Left lung (tissue), 10 donors: ENCODE data around the gene UGT1A9. TPM values are rescaled to one million over a fixed set of nuclear protein-coding genes. Genes with fewer than 3 reads are reported as not detected.

Source experiments
- ATAC-seq: fragments of 200-7000 bp; cut with Tn5 transposase; one replicate; pipeline ENCODE4 v1.9.1; 2020; ENCODE audit warnings: moderate library complexity
- DNase-seq, 4 donors: peaks; one replicate each; pipeline ENCODE4 v3.0.0-alpha.2; 2013 to 2020
- H3K27ac ChIP-seq, 2 donors: fragments of 200-600 bp; sonication (generic) in 1 of 2; one replicate each; pipeline versions ENCODE4 v1.5.0 to v1.8.0; 2020 to 2021
- H3K27me3 ChIP-seq, 2 donors: fragments of 200-600 bp; sonication (generic) in 1 of 2; one replicate each; pipeline versions ENCODE4 v1.5.0 to v1.8.0; 2020 to 2021
- H3K36me3 ChIP-seq, 2 donors: fragments of 200-600 bp; sonication (generic) in 1 of 2; one replicate each; pipeline versions ENCODE4 v1.5.0 to v1.8.0; 2020 to 2021
- H3K4me1 ChIP-seq, 2 donors: fragments of 200-600 bp; one replicate each; pipeline ENCODE4 v1.8.0; 2021
- H3K4me3 ChIP-seq, 2 donors: fragments of 200-600 bp; sonication (generic) in 1 of 2; one replicate each; pipeline versions ENCODE4 v1.5.0 to v1.8.0; 2020 to 2021; ENCODE audit warnings: mild to moderate bottlenecking in 1 of 2
- H3K9me3 ChIP-seq, 2 donors: fragments of 200-600 bp; sonication (generic) in 1 of 2; one replicate each; pipeline versions ENCODE4 v1.5.0 to v1.8.0; 2020 to 2021
- intact Hi-C, 2 donors: fragments of 100-400 bp; cut with DNase I; formaldehyde crosslinking; loops; one replicate each; pipeline versions ENCODE4 v1.11.2 to v1.14.2; 2022
- polyA plus RNA-seq, 6 donors: library from polyadenylated mRNA; unstranded; fragments of 120-200 nt; gene quantifications; one replicate each; pipeline ENCODE4 v1.2.1, GENCODE V29; 2013; ENCODE audit not compliant: insufficient read length in 6 of 6
- total RNA-seq, 2 donors: library from RNA; stranded (reverse); fragmentation: NEBNext Ultra II Directional; extraction: Animal tissue kit (Norgen Biotek cat#: 25700); gene quantifications; one replicate each; pipeline ENCODE4 v1.2.1, GENCODE V29; 2021
- TF ChIP-seq, protein P1 (sequence below), 2 donors: fragments of 200-600 bp; sonication (generic) in 1 of 2; IDR thresholded peaks; one replicate each; pipeline versions ENCODE4 v1.5.0 to v1.8.0; 2021; ENCODE audit warnings: antibody characterized with exemption in 2 of 2
- donor health status: DM: no; HTN: yes; CAD: no.
- donor health status: DM: no; HTN: no; CAD: no.

UGT1A9 gene
- total and polyA plus RNA-seq, 8 donors = not detected

DNA sequence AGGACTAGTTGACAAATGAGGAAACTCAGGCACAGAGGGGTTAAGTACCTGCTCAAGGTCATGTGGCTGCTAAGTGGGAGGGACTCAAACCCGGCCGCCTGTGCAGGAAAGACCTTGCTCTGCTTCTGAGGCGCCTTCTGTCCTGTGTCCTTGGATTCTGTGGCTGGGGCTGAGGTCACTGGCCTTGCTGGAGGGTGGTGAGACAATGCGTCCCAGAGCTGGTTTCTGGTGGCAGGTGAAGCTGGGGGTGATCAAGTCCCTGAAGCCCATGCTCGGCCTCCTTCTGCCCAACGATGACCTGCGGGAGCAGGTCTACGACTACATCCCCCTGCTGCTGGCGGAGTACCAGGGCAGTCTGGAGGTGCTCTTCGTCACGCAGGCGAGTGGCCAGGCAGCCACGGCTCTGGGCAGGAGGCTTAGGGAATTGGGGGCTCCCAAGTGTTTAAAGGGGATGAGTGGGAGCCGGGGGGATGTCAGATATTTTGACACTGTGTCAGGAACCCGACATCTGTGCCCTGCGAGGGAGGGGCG is 122.5 kb downstream of the UGT1A9 start:
- peaks cover 0 to 6% of the 10 kb centered on the region in 2 donors for H3K27me3 ChIP-seq
- peak in 1 of 4 donors; percentile 13 for DNase-seq
- H3K27ac ChIP-seq = no peak overlapping the region
- no peaks in the 10 kb centered on the region for H3K36me3 ChIP-seq
- intact Hi-C loops = no loop called here
- TF ChIP-seq, protein P1, sequence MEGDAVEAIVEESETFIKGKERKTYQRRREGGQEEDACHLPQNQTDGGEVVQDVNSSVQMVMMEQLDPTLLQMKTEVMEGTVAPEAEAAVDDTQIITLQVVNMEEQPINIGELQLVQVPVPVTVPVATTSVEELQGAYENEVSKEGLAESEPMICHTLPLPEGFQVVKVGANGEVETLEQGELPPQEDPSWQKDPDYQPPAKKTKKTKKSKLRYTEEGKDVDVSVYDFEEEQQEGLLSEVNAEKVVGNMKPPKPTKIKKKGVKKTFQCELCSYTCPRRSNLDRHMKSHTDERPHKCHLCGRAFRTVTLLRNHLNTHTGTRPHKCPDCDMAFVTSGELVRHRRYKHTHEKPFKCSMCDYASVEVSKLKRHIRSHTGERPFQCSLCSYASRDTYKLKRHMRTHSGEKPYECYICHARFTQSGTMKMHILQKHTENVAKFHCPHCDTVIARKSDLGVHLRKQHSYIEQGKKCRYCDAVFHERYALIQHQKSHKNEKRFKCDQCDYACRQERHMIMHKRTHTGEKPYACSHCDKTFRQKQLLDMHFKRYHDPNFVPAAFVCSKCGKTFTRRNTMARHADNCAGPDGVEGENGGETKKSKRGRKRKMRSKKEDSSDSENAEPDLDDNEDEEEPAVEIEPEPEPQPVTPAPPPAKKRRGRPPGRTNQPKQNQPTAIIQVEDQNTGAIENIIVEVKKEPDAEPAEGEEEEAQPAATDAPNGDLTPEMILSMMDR (IDR thresholded peaks at IDR 0.05) = no peak
- peak; percentile 67 for ATAC-seq
- no peaks in the 10 kb centered on the region for H3K4me1 ChIP-seq
- no peaks in the 10 kb centered on the region for H3K9me3 ChIP-seq
- H3K4me3 ChIP-seq = no peak overlapping the region

DNA sequence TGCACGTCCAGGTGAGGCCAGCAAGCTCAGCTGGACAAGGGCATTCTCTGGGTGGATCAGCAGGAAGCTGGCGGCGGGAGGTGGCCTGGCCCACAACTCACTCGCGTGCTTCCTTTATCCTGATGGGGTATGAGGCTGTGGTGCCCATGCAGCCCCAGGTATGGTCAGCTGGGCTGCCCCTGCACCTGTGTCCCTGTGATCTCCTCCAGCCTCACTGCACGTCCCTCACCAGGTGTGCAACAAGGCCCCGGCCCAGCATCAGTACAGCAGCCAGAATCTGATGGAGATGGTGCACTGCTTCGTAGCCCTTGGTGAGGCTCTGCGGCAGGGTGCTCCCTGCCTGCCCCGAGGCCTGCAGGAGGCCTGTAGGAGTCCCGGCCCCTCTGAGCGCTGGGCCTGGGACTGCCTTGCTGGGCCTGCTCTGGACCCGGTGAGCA is 124.1 kb downstream of the UGT1A9 start:
- Histone ChIP-seq H3K27me3 (peaks cover 0 to 6% of the 10 kb centered on the region in 2 donors), H3K36me3 (no peaks in the 10 kb centered on the region)

DNA sequence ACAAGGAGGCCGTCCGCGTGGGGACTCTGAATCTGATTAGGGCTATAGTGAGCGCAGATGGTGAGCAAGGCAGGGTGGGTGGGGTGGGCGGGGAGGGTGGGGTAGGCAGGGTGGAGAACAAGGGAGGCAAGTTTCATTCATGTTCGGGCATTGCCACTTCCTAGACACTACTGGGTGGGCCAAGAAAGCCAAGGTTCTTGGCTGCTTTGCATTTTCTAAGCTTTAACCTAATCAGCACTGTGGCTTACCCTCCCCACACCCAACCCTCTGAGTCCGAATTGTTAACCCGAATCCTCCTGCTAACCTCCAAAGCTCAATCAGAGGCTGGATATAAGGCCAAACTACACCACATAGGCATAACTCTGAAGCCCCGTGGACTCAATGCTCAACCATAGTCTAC is 124.6 kb downstream of the UGT1A9 start:
- H3K27ac ChIP-seq = no peak overlapping the region
- no peak overlapping the region for H3K4me3 ChIP-seq
- peaks cover 0 to 6% of the 10 kb centered on the region in 2 donors for H3K27me3 ChIP-seq
- TF ChIP-seq, protein P1 (IDR thresholded peaks at IDR 0.05) = no peak
- no peaks in the 10 kb centered on the region for H3K36me3 ChIP-seq
- DNase-seq (no peak), ATAC-seq (no peak)
- H3K9me3 ChIP-seq = no peaks in the 10 kb centered on the region
- intact Hi-C loops = no loop called here
- no peaks in the 10 kb centered on the region for H3K4me1 ChIP-seq

More for the DNA sequence above, 124.1 kb downstream of the UGT1A9 start:
- intact Hi-C loops = no loop called here
- DNase-seq (no peak), ATAC-seq (no peak)
- H3K4me3 ChIP-seq = no peak overlapping the region
- H3K9me3 ChIP-seq = no peaks in the 10 kb centered on the region
- TF ChIP-seq, protein P1 (IDR thresholded peaks at IDR 0.05) = no peak
- no peaks in the 10 kb centered on the region for H3K4me1 ChIP-seq
- no peak overlapping the region for H3K27ac ChIP-seq

DNA sequence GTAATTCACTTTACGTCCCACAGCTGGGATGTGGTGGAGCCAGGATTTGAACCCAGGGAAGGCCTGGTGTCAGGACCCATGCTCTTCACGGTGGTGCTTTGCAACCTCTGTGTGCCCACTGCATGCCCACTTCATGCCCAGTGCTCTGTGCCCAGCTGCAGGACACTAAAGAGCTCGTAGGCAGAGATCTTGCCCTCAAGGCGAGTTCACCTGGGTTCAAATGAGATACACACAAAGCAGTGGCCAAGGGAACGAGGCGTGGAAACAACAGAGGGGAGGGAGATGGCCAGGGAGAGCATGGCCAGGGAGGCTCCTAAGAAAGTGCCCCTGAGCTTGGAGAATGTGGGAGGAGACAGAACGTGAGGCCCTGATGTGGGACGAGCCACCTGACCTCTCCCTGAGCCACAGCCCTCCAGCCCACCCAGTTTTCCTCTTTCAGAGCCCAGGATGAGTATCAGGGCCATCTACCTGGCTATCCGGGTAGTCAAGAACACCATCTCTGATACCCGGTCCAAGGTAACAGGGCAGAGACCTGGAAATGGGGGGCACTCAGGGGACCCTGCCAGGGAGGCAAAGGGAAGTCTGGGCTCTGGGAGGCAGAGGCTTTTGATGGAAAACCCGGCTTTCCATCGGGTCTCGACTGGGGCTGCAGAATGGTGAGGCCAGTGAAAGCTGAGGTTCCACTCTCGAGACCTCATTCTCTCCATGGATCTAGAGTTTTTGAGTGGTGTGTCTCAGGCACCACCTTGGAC is 126.8 kb downstream of the UGT1A9 start:
- TF ChIP-seq, protein P1 (IDR thresholded peaks at IDR 0.05) = no peak
- intact Hi-C loops = no loop called here
- no peak overlapping the region for H3K4me3 ChIP-seq
- no peaks in the 10 kb centered on the region for H3K36me3 ChIP-seq
- no peak for ATAC-seq
- no peaks in the 10 kb centered on the region for H3K4me1 ChIP-seq
- no peaks in the 10 kb centered on the region for H3K9me3 ChIP-seq
- no peak overlapping the region for H3K27ac ChIP-seq
- no peak for DNase-seq
- peaks cover 0 to 6% of the 10 kb centered on the region in 2 donors for H3K27me3 ChIP-seq

DNA sequence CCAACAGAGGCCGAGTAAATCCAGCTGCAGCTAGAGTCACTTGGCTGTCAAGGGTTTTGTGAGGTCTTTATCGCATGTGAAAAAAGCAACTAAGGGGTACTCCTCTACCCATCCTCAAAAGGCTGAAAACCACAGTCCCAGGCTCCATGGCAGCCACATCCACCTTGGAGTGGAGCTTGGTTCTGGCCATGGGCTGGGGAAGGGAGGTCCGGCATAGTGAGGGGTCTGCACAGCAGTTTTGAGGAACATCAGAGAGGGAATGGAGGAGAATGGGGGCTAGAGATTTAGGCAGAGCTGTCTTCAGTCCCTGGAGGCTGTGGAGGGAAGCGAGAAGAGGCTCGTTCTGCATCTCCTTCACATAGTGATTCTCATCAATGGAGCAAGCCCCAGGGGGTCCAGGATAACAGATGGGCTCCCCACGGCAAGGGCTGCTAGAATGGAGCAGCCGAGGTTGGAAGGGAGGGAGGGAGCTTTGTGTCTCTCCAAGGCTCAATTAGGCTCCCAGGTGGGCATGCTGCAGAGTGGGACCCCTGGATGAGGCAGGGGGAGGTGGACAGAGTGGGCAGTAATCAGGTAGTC is 127.5 kb downstream of the UGT1A9 start:
- TF ChIP-seq, protein P1 (IDR thresholded peaks at IDR 0.05) = no peak
- Histone ChIP-seq H3K36me3 (no peaks in the 10 kb centered on the region), H3K4me3 (no peak overlapping the region), H3K4me1 (no peaks in the 10 kb centered on the region), H3K9me3 (no peaks in the 10 kb centered on the region), H3K27me3 (no peaks in the 10 kb centered on the region), H3K27ac (no peak overlapping the region)
- intact Hi-C loops = no loop called here
- DNase-seq = peak in 1 of 4 donors; percentile 17
- no peak for ATAC-seq
